Stimulated activated CD4-positive, alpha-beta T cell treated with anti-CD3 and anti-CD28 coated beads, Interleukin-4, amount 100 ng/mL, for 24 hours (primary cell): ENCODE results near the gene GADL1.

Source experiments
- DNase-seq: peaks from one replicate; pipeline ENCODE4 v3.0.0-alpha.2; 2020

GADL1 gene

GRCh38 chr3:30804984-30805383 lies 89.5 kb downstream of the GADL1 start:
- DNase-seq: no peak

- DNase-seq: no peak
Observed at GRCh38 chr3:30795176-30795575, 99.3 kb downstream of the GADL1 start.

- no peak for DNase-seq
Observed at GRCh38 chr3:30793740-30794139, 100.7 kb downstream of the GADL1 start.

GRCh38 chr3:30790150-30790549 lies 104.3 kb downstream of the GADL1 start:
- DNase-seq: no peak

- DNase-seq: no peak
Observed at GRCh38 chr3:30786365-30786764, 108.1 kb downstream of the GADL1 start.

- peak; percentile 8 for DNase-seq
Observed at GRCh38 chr3:30779686-30780287, 114.7 kb downstream of the GADL1 start.

GRCh38 chr3:30778933-30779332 lies 115.5 kb downstream of the GADL1 start:
- no peak for DNase-seq

GRCh38 chr3:30777426-30778113 lies 116.9 kb downstream of the GADL1 start:
- DNase-seq: no peak

GRCh38 chr3:30776186-30776815 lies 118.2 kb downstream of the GADL1 start:
- DNase-seq: no peak

- no peak for DNase-seq
Observed at GRCh38 chr3:30775040-30775439, 119.4 kb downstream of the GADL1 start.

- no peak for DNase-seq
Observed at GRCh38 chr3:30774062-30774461, 120.4 kb downstream of the GADL1 start.

GRCh38 chr3:30770387-30770786 lies 124.1 kb downstream of the GADL1 start:
- DNase-seq: no peak

- peak; percentile 77 for DNase-seq
Observed at GRCh38 chr3:30768703-30769550, 125.5 kb downstream of the GADL1 start.

- DNase-seq: no peak
Observed at GRCh38 chr3:30768046-30768445, 126.4 kb downstream of the GADL1 start.

- no peak for DNase-seq
Observed at GRCh38 chr3:30766522-30766921, 127.9 kb downstream of the GADL1 start.

GRCh38 chr3:30764891-30765290 lies 129.6 kb downstream of the GADL1 start:
- DNase-seq: no peak

GRCh38 chr3:30764281-30764680 lies 130.2 kb downstream of the GADL1 start:
- no peak for DNase-seq

GRCh38 chr3:30761374-30761773 lies 133.1 kb downstream of the GADL1 start:
- no peak for DNase-seq

GRCh38 chr3:30760737-30761136 lies 133.7 kb downstream of the GADL1 start:
- no peak for DNase-seq

GRCh38 chr3:30760040-30760695 lies 134.3 kb downstream of the GADL1 start:
- no peak for DNase-seq

GRCh38 chr3:30756218-30756617 lies 138.2 kb downstream of the GADL1 start:
- DNase-seq: no peak

- DNase-seq: no peak
Observed at GRCh38 chr3:30754426-30754825, 140.0 kb downstream of the GADL1 start.

- DNase-seq: no peak
Observed at GRCh38 chr3:30753766-30754165, 140.7 kb downstream of the GADL1 start.
